ENCODE measurements around the gene PPHLN1.

Gene PPHLN1

GRCh38 chr12:42485823-42486222 lies 159.9 kb downstream of the PPHLN1 start:
- no peak for TF ChIP-seq CTCF (IDR thresholded peaks at IDR 0.05; ENCODE audit: extremely low read depth, insufficient read depth, missing control alignments)
- in situ Hi-C loops (cut with MboI; ENCODE audit: low pct_unique_long_range_greater_than_20kb, low sequenced_read_pairs, unreplicated experiment), result loop anchor here (25.0 kb wide), 1 partner anchor 801 kb away; no protein-coding TSS in a partner anchor
- DNase-seq (ENCODE audit: low spot score), result no peak

GRCh38 chr12:42486407-42486806 lies 160.4 kb downstream of the PPHLN1 start:
- no peak for DNase-seq (ENCODE audit: low spot score)
- no peak for TF ChIP-seq CTCF (IDR thresholded peaks at IDR 0.05; ENCODE audit: extremely low read depth, insufficient read depth, missing control alignments)
- in situ Hi-C loops (cut with MboI; ENCODE audit: low pct_unique_long_range_greater_than_20kb, low sequenced_read_pairs, unreplicated experiment), result loop anchor here (25.0 kb wide), 1 partner anchor 801 kb away; no protein-coding TSS in a partner anchor

- in situ Hi-C loops (cut with MboI; ENCODE audit: low pct_unique_long_range_greater_than_20kb, low sequenced_read_pairs, unreplicated experiment), result loop anchor here (25.0 kb wide), 1 partner anchor 797 kb away; no protein-coding TSS in a partner anchor
Observed at GRCh38 chr12:42490261-42490842, 164.4 kb downstream of the PPHLN1 start.

More at GRCh38 chr12:42490261-42490842, 164.4 kb downstream of the PPHLN1 start:
- DNase-seq (ENCODE audit: low spot score), result no peak
- no peak for TF ChIP-seq CTCF (IDR thresholded peaks at IDR 0.05; ENCODE audit: extremely low read depth, insufficient read depth, missing control alignments)
